ENCODE measurements around the gene LRMDA. TPM values are rescaled to one million over a fixed set of nuclear protein-coding genes. Genes with fewer than 3 reads are reported as not detected.

Gene LRMDA
- total and polyA plus RNA-seq, 10 of the 15 experiments (the other 5 are each of a cell fraction or from before 2014, with no cell fraction given), result 0.07 to 0.54 (median 0.29) TPM; not detected in 4

DNA sequence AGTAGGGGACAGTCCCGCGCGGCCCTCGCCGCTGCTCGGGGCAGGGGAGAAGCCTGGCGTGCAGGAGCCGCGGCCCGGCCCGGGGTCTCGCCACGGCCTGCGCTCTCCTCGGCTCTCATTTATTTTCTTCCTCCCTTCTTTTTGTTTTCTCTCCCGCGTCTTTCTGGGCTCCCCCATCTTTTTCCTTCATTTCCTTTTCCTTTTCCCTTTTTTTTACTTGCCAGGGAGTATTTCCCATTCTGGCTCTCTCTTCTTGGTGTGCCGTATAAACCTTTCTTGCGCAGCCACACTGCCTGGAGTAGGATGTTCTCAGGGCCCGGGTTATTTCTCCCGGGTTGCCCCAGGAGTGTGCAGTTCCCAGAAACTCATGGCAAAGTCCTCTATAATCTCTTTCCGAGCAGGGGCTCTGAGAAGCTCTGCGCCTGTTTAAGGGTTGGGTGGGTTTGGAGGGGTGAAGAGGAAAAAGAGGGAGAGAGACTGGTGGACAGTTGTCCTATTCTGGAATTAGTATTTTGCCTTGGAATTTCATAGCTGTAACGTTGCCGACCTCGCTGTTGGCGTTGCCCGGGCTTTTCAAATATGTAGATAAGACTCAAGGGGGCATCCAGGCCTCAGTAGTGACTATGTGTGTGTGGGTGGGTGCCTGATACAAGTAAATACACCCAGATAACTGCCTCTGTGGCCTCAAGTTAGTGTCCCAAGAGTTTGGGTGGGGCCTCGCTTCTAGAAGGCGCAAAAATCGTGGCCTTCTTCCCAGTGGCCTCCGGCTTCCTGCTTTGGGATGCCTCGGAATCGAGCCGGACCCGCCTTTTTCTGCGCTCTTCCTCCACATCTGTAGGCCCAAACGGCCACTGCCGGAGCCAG is 25.6 kb upstream of the LRMDA start:
- Histone ChIP-seq H3K79me2 (ENCODE audit: control insufficient read depth, insufficient read depth, low read length) (no peaks in the 10 kb centered on the region), H3K9ac (ENCODE audit: control insufficient read depth, insufficient read depth, low read length) (no peak overlapping the region), H4K20me1 (ENCODE audit: control insufficient read depth, insufficient read depth) (no peaks in the 10 kb centered on the region), H3K27ac (ENCODE audit: control insufficient read depth, insufficient read depth) (no peak overlapping the region), H3K9me3 (replicated peaks; ENCODE audit: control insufficient read depth, insufficient read depth, low read length) (no peaks in the 10 kb centered on the region; the same call in 2 of the 3 replicates), H3K4me2 (ENCODE audit: control insufficient read depth, insufficient read depth) (no peak overlapping the region), H2AFZ (ENCODE audit: control insufficient read depth, low read depth, low read length) (no peak overlapping the region), H3K4me3 (no peak overlapping the region), H3K4me1 (ENCODE audit: control insufficient read depth, insufficient read depth, low read length) (no peaks in the 10 kb centered on the region), H3K36me3 (ENCODE audit: control insufficient read depth in 2 of 2, insufficient read depth in 2 of 2, low read length in 1 of 2) (no peaks in the 10 kb centered on the region), H3K27me3 (replicated peaks in 1 of 2; ENCODE audit: control insufficient read depth in 2 of 2, insufficient read depth in 2 of 2, low read length in 1 of 2) (peaks cover 9 to 10% of the 10 kb centered on the region in 2 experiments)
- BruUV-seq (replicated peaks), result no TSS peak
- DNase-seq (ENCODE audit: low read depth, low spot score) (no peak), ATAC-seq (no peak), FAIRE-seq (no peak)
- ChIA-PET RAD21 (ENCODE audit: unreplicated experiment) (interaction anchor here (1.1 kb wide), 1 partner anchor 368 kb away, joined by 4 read pairs; no protein-coding TSS in a partner anchor), CTCF (interaction anchor here (1.9 kb wide), 1 partner anchor 898 kb away, joined by 10 read pairs; no protein-coding TSS in a partner anchor), POLR2A (no interaction called here), SMC1A (ENCODE audit: uncharacterized antibody, unreplicated experiment) (interaction anchor here (1.1 kb wide), 1 partner anchor 630 kb away, joined by 3 read pairs; no protein-coding TSS in a partner anchor)
- in situ Hi-C loops (cut with MboI), result no loop called here
- TF ChIP-seq, protein P1, sequence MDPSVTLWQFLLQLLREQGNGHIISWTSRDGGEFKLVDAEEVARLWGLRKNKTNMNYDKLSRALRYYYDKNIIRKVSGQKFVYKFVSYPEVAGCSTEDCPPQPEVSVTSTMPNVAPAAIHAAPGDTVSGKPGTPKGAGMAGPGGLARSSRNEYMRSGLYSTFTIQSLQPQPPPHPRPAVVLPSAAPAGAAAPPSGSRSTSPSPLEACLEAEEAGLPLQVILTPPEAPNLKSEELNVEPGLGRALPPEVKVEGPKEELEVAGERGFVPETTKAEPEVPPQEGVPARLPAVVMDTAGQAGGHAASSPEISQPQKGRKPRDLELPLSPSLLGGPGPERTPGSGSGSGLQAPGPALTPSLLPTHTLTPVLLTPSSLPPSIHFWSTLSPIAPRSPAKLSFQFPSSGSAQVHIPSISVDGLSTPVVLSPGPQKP (IDR thresholded peaks at IDR 0.05; ENCODE audit: low read depth, low read length), result no peak
- TF ChIP-seq BCL11A (IDR thresholded peaks at IDR 0.05; ENCODE audit: low read depth, low read length), result no peak
- no peak for TF ChIP-seq WRNIP1 (IDR thresholded peaks at IDR 0.05; ENCODE audit: borderline replicate concordance, low read depth, low read length)
- TF ChIP-seq ASH2L (IDR thresholded peaks at IDR 0.05; ENCODE audit: borderline replicate concordance, low read depth), result no peak
- TF ChIP-seq JUND (IDR thresholded peaks at IDR 0.05; ENCODE audit: low read depth, low read length), result no peak
- no peak for TF ChIP-seq MEF2A (IDR thresholded peaks at IDR 0.05; ENCODE audit: insufficient read depth, low read depth, low read length)
- TF ChIP-seq, protein P2, sequence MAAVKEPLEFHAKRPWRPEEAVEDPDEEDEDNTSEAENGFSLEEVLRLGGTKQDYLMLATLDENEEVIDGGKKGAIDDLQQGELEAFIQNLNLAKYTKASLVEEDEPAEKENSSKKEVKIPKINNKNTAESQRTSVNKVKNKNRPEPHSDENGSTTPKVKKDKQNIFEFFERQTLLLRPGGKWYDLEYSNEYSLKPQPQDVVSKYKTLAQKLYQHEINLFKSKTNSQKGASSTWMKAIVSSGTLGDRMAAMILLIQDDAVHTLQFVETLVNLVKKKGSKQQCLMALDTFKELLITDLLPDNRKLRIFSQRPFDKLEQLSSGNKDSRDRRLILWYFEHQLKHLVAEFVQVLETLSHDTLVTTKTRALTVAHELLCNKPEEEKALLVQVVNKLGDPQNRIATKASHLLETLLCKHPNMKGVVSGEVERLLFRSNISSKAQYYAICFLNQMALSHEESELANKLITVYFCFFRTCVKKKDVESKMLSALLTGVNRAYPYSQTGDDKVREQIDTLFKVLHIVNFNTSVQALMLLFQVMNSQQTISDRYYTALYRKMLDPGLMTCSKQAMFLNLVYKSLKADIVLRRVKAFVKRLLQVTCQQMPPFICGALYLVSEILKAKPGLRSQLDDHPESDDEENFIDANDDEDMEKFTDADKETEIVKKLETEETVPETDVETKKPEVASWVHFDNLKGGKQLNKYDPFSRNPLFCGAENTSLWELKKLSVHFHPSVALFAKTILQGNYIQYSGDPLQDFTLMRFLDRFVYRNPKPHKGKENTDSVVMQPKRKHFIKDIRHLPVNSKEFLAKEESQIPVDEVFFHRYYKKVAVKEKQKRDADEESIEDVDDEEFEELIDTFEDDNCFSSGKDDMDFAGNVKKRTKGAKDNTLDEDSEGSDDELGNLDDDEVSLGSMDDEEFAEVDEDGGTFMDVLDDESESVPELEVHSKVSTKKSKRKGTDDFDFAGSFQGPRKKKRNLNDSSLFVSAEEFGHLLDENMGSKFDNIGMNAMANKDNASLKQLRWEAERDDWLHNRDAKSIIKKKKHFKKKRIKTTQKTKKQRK (IDR thresholded peaks at IDR 0.05; ENCODE audit: low read depth, low read length), result no peak
- no peak for TF ChIP-seq YBX1 (IDR thresholded peaks at IDR 0.05)
- TF ChIP-seq, protein P3, sequence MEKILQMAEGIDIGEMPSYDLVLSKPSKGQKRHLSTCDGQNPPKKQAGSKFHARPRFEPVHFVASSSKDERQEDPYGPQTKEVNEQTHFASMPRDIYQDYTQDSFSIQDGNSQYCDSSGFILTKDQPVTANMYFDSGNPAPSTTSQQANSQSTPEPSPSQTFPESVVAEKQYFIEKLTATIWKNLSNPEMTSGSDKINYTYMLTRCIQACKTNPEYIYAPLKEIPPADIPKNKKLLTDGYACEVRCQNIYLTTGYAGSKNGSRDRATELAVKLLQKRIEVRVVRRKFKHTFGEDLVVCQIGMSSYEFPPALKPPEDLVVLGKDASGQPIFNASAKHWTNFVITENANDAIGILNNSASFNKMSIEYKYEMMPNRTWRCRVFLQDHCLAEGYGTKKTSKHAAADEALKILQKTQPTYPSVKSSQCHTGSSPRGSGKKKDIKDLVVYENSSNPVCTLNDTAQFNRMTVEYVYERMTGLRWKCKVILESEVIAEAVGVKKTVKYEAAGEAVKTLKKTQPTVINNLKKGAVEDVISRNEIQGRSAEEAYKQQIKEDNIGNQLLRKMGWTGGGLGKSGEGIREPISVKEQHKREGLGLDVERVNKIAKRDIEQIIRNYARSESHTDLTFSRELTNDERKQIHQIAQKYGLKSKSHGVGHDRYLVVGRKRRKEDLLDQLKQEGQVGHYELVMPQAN (conservative IDR thresholded peaks at IDR 0.05), result no peak
- TF ChIP-seq SRF (IDR thresholded peaks at IDR 0.05; ENCODE audit: low read depth in 2 of 2, low read length in 2 of 2), result no peak
- TF ChIP-seq SMAD5 (IDR thresholded peaks at IDR 0.05; ENCODE audit: low read depth), result no peak
- no peak for TF ChIP-seq ZNF274 (IDR thresholded peaks at IDR 0.05; ENCODE audit: insufficient read depth, insufficient read length)
- TF ChIP-seq STAT3 (IDR thresholded peaks at IDR 0.05; ENCODE audit: low read depth, low read length), result no peak
- TF ChIP-seq MXI1 (IDR thresholded peaks at IDR 0.05; ENCODE audit: low read depth, low read length), result no peak
- no peak for TF ChIP-seq FOS (IDR thresholded peaks at IDR 0.05; ENCODE audit: borderline replicate concordance, extremely low read depth, insufficient read length)
- 75% methylated on average over 39 of the region's 39 CpGs for WGBS (ENCODE audit: insufficient coverage, insufficient replicate concordance, low lambda C conversion rate, missing lambda C conversion rate)
- intact Hi-C loops (cut with micrococcal nuclease; ENCODE audit: unreplicated experiment), result loop anchor here (10.0 kb wide), 2 partner anchors 239 to 899 kb away; no protein-coding TSS in a partner anchor

Data from GM12878 (cell line).